Muscle of back (tissue), 13 donors: ENCODE measurements around the gene PACS2. TPM values are rescaled to one million over a fixed set of nuclear protein-coding genes. Genes with fewer than 3 reads are reported as not detected.
A peak's percentile ranks its signal among the peaks of the same experiment; 100 is the strongest.

Experiments
- DNase-seq, 3 donors: peaks; one replicate each; pipeline versions ENCODE4 v3.0.0 to v3.0.0-alpha.2; 2013
- long read RNA-seq, 9 donors: transcript quantifications; one replicate each; lab custom pipeline, GENCODE V29; 2026
- polyA plus RNA-seq, 10 donors: library from polyadenylated mRNA; unstranded; fragments of 120-200 nt; gene quantifications; one replicate each; pipeline ENCODE4 v1.2.1, GENCODE V29; 2013; ENCODE audit not compliant: insufficient read length in 10 of 10

Gene PACS2
- polyA plus RNA-seq: 100 to 1,000 TPM in 1 of 10 donors, 10 to 100 TPM in 9; 68.7 to 112 (median 87.4) TPM
- long read RNA-seq, donor 1, partial matches to known transcripts: 0 of 4 reads
- long read RNA-seq, donor 1, other reads (novel, unspliced or antisense): 0 of 4 reads
- long read RNA-seq, donor 2, partial matches to known transcripts: 0 of 6 reads
- long read RNA-seq, donor 2, other reads (novel, unspliced or antisense): 0 of 6 reads
- long read RNA-seq, donor 3: 0 reads
- long read RNA-seq, donor 4, partial matches to known transcripts: 11 of 13 reads
- long read RNA-seq, donor 4, other reads (novel, unspliced or antisense): 0 of 13 reads
- long read RNA-seq, donor 5, partial matches to known transcripts: 11 of 13 reads
- long read RNA-seq, donor 5, other reads (novel, unspliced or antisense): 0 of 13 reads
- long read RNA-seq, donor 6, transcript PACS2-201 (24 exons, 3,708 nt): major isoform, 5 of 11 reads
- long read RNA-seq, donor 6, partial matches to known transcripts: 6 of 11 reads
- long read RNA-seq, donor 6, other reads (novel, unspliced or antisense): 0 of 11 reads
- long read RNA-seq, donor 7, transcript PACS2-201 (24 exons, 3,708 nt): major isoform, 7 of 15 reads
- long read RNA-seq, donor 7, partial matches to known transcripts: 8 of 15 reads
- long read RNA-seq, donor 7, other reads (novel, unspliced or antisense): 0 of 15 reads
- long read RNA-seq, donor 8, partial matches to known transcripts: 7 of 8 reads
- long read RNA-seq, donor 8, other reads (novel, unspliced or antisense): 0 of 8 reads
- long read RNA-seq, donor 9, partial matches to known transcripts: 0 of 2 reads
- long read RNA-seq, donor 9, other reads (novel, unspliced or antisense): 0 of 2 reads

GRCh38 chr14:105314287-105315200 lies at the start of gene PACS2:
Gene PACS2, plus strand, starts transcription at chr14:105314748. Its CDS starts 171 bp downstream, at chr14:105314919.
- peak; percentile 92 to 95 (median 93) for DNase-seq

DNA sequence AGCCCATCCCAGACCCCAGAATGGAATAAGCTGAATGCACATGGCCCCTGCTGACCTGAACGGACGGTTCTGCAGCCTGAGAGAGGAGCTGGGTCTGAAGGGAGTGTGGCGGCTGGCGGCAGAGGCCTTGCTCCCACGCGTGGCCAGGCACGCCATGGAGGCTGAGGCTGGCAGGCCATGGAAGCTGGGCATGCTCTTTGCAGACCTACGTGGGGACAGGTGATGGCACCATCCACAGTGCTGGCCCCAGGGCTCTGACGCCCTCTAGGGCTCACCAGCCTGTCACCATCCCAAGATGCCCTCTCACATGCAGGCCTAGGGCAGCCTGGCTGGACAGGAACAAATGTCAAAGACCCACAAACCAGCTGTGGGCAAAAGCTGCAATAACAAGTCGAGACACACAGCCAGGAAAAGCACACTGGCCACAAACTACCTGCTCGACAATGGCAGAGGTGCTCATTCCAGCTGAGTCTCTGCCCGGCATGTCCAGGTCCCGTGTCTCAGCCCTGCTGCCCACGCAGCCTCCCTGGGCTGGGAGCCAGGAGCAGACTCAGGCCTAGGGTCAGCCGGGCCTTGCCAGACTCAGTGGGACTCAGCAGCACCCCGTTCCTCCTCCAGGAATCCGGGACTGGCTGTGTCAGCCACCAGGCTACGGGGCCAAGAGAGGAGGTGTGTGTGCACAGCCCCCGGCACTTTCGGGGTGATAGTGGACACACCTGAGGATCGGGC lies 46.6 kb upstream of the PACS2 start:
- DNase-seq: no peak

DNA sequence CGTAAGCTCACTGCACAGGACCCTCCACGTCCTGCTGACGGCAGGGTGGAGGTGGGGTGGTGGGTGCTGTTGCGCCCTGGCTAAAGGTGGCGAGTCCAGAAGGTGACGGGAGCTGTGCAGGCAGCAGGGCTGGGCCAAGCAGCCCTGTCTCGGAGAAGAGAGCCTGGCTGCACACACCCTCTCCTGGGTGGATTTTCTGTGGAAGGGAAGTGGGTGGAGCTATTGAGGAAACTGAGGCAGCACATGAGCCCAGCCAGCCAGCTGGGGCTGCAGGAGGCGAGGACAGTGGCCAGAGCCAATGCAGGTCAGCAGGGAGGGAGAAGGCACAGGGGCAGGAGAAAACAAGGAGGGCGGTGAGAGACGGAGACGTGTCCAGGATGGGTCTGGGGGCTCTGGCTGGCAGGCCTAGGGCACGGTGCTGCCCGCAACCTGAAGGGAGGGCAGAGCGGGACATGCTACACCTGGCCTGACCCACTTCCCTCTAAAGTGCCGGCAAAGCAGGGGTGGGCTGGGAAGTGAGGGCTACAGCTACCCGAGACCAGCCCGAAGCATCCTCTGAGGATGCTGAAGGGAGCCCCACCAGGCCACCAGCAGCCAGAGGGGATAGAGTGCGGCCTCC lies 45.7 kb upstream of the PACS2 start:
- DNase-seq: no peak

DNA sequence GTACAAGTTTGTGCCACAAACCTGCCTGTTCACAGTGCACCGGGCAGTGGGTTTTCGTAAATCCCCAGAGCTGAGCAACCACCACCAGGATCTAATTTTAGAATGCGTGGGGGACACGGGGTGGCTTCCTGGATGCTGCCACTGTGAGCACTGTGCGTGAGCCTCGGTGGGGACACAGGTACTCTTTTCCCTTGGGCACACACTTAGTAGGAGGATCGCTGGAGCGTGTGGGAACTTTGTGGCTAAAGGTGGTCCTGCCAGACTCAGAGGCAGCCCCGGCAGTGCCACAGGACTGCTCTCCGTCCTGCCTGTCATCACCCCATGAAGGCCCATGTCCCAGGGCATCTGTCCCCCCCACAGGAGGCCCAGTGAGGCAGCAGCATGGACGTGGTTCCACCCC lies 45.1 kb upstream of the PACS2 start:
- no peak for DNase-seq

DNA sequence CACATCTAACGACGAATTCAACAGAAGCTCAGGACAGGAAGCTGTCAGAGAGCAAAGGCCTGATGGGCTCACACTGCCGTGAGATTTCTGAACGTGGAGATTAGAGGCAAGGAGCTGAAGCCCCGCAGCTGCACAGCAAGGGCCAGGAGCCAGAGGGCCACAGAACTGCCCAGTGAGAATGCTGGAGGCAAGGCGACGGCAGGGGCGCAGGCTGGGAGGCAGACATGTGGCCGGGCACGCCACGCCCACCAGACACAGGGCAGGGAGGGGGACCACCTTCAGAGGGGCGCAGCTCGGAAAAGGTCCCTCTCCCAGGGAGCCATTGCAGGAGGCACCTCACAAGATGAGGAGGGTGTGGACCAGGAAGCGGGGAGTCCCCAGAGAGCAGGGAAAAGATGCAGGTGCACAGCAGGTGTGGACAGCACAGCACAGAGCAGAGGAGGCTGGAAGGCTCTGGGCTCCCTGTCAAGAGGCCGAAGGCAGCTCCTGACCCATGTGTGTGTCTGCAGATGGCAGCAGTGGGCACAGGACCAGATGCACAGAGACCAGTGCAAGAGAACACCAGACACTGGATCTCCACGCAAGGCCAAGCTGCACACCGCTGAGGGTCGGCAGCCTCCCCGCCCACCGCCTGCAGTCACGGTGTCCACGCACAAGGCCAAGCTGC lies 43.2 kb upstream of the PACS2 start:
- DNase-seq: no peak

GRCh38 chr14:105272623-105273022 lies 41.9 kb upstream of the PACS2 start:
- no peak for DNase-seq

DNA sequence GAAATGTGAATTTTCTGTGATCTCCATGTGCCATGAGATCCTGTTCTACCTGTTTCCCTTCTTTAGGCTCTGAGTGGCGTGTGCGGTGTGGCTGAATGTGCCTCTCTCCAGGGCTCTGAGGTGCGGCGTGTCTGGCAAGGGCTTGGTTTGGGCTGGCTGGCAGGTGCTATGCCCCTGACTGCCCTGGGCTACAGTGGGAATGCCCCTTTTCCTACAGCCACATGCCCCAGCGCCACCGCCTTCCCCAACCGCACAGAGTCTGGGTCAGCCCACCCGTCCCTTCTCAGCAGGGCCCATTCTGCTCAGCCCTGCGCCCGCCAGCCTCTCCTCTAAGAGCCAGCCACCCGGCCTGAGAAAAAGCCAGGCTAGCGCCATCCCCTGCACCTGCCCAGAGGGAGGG lies 41.5 kb upstream of the PACS2 start:
- no peak for DNase-seq

DNA sequence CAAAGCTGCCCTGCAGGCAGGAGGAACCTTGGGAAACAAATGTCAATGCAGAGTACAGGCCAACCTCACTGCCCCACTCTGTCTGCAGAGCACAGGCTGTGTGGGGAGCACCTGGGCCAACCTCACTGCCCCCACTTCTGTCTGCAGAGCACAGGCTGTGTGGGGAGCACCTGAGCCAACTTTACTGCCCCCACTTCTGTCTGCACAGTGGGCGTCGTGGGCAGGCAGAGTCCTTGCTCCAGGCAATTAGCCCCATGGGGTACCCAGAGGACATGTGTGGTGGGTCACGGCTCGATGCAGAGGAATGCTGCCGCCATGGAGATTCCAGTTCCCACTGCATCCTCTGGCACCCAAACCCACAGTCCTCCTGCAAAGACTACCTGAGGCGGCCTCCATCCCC lies 39.9 kb upstream of the PACS2 start:
- DNase-seq: no peak

GRCh38 chr14:105275267-105275946 lies 39.1 kb upstream of the PACS2 start:
- peak; percentile 36 to 70 (median 41) for DNase-seq

GRCh38 chr14:105277448-105277847 lies 37.1 kb upstream of the PACS2 start:
- peak in 1 of 3 donors; percentile 66 for DNase-seq

DNA sequence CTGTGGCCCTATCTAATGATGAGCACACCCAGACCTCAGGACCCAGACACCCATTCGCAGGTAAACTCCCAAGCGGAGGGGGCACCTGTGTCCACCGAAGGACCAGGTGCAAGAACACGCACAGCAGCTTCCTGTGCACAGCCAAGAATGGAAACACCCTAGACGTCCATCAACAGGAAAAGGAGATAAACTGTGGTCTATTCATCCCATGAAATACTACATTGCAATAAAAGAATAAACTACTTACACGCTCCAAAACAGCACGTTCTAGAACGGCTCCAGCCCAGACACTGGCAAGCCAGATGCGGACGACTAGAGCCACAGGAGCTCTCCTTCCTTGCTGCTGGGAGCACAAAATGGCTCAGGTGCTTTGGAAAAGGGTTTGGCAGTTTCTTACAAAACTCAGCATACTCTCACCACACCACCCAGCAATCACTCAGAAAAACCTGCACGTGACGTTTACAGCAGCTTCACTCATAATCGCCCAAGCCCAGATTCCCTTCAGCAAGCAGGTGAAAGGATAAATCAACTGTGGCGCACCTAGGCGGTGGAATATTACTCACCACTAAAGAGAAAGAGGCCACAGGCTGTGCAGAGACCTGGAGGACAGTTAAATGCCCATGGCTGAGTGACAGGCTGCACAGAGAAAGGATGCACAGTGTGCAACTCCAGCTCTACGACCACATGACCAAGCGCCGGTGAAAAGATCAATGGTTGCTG lies 34.7 kb upstream of the PACS2 start:
- DNase-seq: no peak

- no peak for DNase-seq
Measured at GRCh38 chr14:105280525-105280924, 34.0 kb upstream of the PACS2 start.

- DNase-seq: peak; percentile 63 to 80 (median 67)
Measured at GRCh38 chr14:105281371-105282097, 33.0 kb upstream of the PACS2 start.

DNA sequence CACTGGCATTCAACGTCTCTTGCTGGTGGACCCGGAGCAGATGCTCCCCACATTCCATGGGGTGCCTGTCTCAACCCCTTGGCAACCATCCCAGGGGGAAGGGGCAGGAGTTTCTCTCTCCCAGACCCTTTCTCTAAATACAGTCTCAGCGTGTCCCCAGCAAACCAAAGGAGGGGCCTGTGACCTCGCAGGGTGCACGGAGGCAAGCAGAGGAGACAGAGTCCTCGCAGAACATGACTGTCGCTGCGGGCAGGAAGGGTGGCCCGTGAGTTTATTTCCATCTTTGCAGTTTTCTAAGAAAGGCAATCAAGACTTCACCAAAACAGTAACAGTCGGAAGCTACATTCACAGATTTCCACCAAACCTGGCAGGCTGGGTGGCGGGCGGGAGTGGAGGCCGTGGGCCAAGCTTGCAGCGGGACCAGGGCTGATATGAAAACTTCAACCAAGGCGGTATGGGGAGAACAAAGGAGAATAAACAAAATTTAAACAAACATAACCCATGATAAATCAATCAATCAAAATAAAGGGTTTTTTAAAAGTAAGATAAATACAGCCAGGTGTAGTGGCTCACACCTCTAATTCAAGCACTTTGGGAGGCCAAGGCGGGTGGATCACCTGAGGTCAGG lies 32.3 kb upstream of the PACS2 start:
- DNase-seq: no peak

DNA sequence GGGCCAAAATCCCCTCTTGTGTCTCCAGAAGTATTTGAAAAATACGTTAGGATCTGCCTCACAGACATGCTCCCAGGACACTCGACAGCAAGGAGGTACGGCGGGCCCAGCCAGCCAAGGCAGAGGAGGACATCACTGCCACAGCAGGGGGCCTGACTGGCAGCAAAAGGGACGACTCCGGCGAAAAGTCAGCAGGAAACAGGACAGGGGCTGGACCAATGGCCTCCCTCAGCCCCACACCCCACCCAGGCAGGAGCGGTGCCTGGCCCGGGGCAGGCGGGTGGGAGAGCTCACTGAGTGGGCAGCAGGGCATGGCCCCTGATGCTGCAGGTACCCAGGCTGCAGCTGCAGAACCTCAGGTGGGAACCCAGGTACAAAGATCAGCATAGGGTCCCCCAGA lies 31.5 kb upstream of the PACS2 start:
- no peak for DNase-seq

DNA sequence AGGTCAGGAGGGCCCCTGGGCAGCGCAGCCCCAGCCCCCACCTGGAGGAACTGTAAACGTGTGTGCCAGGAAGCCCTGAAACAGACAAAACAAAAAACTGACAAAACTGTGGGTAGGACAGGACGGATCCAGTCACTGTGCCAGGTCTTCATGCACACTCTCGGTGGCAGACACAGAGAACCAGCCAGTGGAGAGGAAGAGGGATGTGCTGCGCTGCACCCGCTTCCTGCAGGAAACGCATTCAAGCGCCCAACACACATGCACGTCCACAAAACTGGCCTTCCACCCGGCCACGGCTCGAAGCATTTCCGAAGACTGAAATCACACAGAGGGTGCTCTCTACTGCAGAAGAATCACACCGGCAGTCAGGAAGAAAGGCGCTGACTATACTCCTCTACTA lies 30.6 kb upstream of the PACS2 start:
- DNase-seq: no peak

DNA sequence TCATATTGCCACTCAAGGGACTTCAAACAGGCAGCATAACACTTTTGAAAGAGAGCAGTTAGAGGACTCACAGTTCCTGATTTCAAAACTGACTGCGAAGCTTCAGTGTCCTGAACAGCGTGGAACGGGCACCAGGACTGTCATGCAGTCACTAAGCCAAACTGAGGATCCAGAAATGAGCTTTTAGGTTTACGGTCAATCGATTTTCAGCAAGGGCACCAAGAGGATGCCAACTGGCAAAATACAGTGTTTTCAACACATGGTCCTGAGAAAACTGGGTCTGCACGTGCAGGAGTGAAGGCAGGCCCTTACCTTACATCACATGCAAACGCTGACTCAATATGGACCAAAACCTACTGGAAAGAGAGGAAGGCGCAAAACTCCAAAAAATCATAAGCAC lies 29.4 kb upstream of the PACS2 start:
- DNase-seq: no peak

DNA sequence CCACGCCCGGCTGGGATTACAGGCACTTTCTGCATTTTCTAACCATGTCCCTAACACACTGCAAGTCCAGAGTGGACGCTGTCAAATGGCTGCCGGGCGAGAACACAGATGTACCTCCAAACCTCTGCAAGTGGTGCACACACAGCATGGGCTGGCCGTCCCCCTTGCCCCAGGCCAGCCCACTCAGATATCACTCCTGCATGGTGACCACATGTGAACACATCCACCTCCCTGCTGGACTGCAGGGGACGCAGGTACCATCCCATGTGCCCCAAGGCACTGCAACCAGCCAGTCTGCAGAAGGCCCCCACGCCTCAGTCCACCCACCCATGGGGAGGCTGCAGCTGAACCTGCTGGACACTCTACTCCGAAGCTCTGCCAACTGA lies 27.8 kb upstream of the PACS2 start:
- DNase-seq: no peak
